NCI-H345 treated with DMSO at 0.1 percent for 48 hours (cell line): ENCODE measurements around the gene PTPRA.

Source experiments
- DNase-seq: peaks from one replicate; lab custom pipeline; 2025; ENCODE audit not compliant: unreplicated experiment; lab: John Stamatoyannopoulos, UW

The PTPRA gene

GRCh38 chr20:2851086-2851485 is 22.2 kb upstream of the PTPRA start:
- DNase-seq = no peak

- no peak for DNase-seq
These were observed 14.7 kb upstream of the PTPRA start for GRCh38 chr20:2858591-2858990.

GRCh38 chr20:2859330-2860121 is 13.8 kb upstream of the PTPRA start:
- no peak for DNase-seq

GRCh38 chr20:2864626-2865025 is 8.7 kb upstream of the PTPRA start:
- DNase-seq = no peak

- no peak for DNase-seq
These were observed 8.2 kb upstream of the PTPRA start for GRCh38 chr20:2865101-2865500.

DNA sequence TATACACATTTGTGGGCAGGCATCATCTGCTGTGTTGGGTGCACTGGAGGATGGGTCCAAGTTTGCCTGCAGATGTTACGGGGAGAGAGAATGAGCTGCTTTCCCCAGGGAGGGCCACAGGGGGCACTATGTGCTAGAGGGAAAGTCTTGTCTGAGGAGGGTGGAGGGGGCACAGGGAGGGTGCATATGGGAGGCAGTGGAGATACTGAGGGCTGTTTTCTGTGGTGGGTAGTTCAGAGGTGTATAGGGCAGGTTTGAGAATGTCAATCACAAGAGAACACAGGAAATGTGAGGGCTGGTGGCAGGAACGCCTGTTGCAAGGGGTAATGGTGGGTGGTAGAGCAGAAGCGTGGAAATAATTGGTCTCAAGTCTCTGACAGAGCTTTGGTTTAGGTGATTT is 7.7 kb upstream of the PTPRA start:
- DNase-seq = no peak

DNA sequence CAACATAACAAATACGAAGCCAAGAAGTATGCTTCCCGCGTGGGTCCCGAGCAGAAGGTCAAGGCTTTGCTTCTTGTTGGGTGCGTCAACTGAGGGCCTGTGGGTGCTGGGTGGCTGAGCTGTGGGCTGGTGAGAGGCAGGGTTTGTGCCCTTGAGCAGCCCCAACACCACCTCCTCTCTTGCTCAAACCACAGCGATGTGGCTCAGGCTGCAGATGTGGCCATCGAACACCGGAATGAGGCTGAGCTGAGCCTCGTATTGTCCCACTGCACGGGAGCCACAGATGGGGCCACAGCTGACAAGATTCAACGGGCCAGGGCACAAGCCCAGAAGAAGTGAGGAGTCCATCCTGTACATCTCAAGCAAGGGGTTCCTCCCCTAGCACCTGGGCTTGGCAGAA is 7.0 kb upstream of the PTPRA start:
- DNase-seq = no peak

- DNase-seq = no peak
These were observed 6.0 kb upstream of the PTPRA start for GRCh38 chr20:2867081-2867864.

GRCh38 chr20:2869381-2869780 is 3.9 kb upstream of the PTPRA start:
- DNase-seq = no peak

GRCh38 chr20:2871111-2871465 is 2.2 kb upstream of the PTPRA start:
- DNase-seq = no peak

GRCh38 chr20:2871661-2872458 is 1.4 kb upstream of the PTPRA start:
- no peak for DNase-seq

DNA sequence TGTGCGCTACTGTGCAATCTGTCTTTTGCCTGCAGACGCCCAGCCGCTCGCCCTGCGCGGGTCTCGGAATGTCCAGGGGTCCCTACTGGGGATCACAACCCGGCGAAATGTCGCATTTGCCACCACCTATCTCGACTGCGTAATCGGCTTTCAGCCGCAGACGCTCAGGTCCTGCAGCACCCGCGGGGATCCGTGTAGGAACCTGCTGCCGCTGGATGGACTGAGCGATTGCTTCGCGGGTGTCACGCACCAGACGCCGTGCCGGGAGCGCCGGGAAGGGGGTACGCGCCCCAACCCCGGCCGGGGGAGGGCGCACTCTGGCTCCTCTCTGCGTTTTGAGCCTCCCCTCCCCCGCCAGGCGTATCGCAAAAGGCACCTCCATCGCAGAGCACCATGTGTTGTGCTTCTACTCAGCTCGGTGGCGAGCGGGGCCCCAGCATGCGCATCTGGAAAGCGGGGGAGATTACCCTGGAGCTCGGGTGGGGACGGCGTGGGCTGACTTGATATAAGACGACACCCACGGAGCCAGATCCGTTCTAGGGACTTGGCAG is 747 bp upstream of the PTPRA start:
- peak; percentile 43 for DNase-seq

DNA sequence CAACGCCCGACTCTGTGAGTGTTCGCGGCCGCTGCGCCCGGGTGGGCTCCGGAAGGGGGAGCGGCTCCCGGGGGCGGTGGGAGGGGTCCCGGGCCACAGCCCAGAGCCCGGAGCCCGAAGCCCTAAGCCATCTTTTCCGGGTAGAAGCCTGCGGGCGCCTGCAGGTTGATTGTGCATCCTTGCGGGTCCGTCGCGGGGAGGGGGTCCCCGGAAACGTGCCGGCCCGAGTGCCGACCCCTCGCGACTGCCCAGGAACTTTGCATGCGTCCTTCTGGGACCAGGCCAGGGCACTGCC is 413 bp downstream of the PTPRA start:
- DNase-seq = no peak

DNA sequence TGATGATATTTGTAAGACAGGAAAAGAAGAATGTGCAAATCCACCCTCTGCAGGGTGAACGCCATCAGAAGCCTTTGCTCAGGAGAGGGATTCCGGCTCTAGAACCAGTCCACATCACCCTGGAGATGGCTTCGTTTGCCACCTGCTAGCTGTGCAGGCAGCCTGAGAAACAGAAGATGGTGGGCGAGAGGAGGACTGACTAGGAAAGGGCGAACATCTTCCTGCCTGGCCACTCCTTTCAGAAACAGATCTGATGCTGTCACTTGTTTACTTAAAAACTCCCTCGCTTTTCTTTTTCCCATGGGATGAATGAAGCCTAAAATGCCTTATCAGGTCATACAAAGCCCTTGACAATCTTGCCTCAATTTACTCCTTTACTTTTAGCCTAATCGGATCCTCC is 1.2 kb downstream of the PTPRA start:
- DNase-seq = no peak

- no peak for DNase-seq
These were observed 2.5 kb downstream of the PTPRA start for GRCh38 chr20:2875690-2876203.

DNA sequence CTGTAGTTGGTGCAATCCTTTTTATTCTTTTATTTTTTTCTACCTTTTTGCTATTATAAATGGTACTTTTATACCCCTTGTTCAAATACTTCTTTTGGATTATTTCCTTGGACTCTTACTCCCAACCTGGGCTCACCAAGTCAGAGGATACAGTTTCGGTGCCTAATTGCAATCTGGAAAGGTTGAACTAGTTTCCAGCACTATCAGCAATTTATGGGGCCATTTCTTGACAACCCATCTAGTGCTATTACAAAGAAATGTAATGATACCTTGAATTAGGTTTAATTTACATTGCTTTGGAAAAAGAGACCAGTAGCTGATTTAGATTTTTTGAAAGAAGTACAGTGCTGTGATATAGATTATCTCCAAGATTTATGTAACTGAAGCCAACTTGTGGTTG is 5.2 kb downstream of the PTPRA start:
- no peak for DNase-seq

DNA sequence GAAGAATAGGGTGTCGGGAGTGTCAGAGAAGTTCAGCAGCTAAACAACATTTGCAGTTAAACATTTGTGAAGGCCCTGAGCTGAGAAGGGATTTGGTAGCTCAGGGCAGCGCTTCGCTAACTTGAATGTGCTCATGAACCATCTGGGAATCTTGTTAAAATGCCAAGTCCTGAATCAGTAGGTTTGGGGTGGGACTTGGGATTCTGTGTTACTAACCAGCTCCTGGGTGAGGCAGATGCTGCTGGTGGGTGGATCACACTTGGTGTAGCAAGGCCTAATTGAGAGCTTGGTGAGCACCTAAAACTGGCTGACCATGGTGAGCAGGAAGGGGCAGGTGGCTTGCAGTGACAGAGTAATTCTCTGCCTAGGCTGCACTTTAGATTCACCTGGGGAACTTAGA is 5.9 kb downstream of the PTPRA start:
- no peak for DNase-seq

GRCh38 chr20:2880650-2881049 is 7.4 kb downstream of the PTPRA start:
- DNase-seq = no peak

DNA sequence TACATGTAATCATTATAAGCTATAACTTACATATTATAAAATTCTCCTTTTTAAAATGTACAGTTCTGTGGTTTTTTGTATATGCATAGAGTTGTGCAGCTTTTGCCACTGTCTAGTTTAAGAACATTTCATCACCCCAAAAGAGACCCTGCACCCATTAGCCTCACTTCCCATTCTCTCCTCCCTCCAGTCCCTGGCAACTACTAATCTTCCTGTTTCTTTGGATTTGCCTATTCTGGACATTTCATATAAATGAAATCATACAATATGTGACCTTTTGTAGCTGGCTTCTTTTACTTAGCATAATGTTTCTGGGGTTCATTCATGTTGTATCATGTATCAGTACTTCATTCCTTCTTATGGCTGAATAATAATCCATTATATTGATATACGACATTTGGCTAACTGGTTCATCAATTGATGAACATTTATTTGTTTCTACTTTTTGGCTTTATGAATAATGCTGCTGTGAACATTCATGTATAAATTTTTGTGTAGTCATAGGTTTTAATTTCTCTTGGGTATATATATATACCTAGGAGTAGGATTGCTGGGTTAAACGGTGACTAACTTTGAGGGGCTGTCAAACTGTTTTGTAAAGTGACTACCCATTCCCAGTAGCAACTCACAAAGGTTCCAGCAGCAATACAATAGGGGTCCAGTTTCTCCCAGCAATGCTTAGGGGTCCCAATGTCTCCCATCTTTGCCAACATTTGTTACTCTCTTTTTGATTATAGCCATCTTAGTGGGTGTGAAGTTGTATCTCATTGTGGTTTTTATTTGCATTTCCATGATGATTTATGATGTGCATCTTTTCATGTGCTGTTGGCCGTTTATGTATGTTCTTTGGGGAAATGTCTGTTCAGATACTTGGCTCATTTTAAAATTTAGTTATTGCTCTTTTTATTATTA is 10.7 kb downstream of the PTPRA start:
- no peak for DNase-seq

- DNase-seq = no peak
These were observed 14.4 kb downstream of the PTPRA start for GRCh38 chr20:2887715-2888114.
